C1 segment of cervical spinal cord (tissue), 14 donors: ENCODE measurements around the gene LCN2.
A peak's percentile ranks its signal among the peaks of the same experiment; 100 is the strongest.

Experiments used
- DNase-seq, 14 donors: peaks; one replicate each; lab custom pipeline; 2025; lab: John Stamatoyannopoulos, UW

Gene LCN2

GRCh38 chr9:128114326-128115186 lies 34.7 kb upstream of the LCN2 start:
- no peak for DNase-seq

GRCh38 chr9:128115187-128116103 lies 33.8 kb upstream of the LCN2 start:
- DNase-seq = no peak

- no peak for DNase-seq
Observed at GRCh38 chr9:128116104-128117083, 32.9 kb upstream of the LCN2 start.

GRCh38 chr9:128117613-128118471 lies 31.4 kb upstream of the LCN2 start:
- peak in 13 of 14 donors; percentile 26 to 93 (median 82) for DNase-seq

- no peak for DNase-seq
Observed at GRCh38 chr9:128118472-128118857, 30.8 kb upstream of the LCN2 start.

DNA sequence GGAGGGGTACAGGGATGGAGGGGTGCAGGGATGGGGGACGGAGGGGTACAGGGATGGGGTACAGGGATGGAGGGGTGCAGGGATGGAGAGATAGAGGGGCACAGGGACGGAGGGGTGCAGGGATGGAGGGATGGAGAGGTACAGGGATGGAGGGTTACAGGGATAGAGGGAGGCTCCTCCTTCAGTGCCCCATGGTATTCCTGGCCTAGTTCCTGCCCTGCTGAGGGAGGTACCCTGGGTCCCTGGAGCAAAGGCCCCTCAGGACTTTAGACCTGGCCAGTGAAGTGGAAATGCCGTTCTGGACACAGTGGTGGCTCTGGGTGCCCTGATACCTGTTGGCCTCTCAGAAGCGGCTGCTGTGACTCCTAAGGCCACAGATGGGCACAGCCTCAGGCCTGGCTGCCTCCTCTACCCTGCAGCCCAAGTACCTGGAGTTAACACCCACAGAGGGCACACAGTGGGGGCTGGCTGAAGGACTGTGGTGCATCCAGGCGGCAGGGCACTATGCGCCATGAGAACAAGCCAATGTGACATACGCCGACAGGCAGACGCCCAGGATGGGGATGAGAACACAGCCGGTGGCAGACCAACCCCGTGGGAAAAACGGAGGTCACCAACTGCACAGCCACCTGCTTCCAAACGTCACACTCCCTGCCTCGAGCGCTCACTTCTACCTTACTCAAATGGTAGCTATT lies 30.1 kb upstream of the LCN2 start:
- peak in 1 of 14 donors; percentile 15 for DNase-seq

- DNase-seq = no peak
Observed at GRCh38 chr9:128120061-128120740, 29.1 kb upstream of the LCN2 start.

DNA sequence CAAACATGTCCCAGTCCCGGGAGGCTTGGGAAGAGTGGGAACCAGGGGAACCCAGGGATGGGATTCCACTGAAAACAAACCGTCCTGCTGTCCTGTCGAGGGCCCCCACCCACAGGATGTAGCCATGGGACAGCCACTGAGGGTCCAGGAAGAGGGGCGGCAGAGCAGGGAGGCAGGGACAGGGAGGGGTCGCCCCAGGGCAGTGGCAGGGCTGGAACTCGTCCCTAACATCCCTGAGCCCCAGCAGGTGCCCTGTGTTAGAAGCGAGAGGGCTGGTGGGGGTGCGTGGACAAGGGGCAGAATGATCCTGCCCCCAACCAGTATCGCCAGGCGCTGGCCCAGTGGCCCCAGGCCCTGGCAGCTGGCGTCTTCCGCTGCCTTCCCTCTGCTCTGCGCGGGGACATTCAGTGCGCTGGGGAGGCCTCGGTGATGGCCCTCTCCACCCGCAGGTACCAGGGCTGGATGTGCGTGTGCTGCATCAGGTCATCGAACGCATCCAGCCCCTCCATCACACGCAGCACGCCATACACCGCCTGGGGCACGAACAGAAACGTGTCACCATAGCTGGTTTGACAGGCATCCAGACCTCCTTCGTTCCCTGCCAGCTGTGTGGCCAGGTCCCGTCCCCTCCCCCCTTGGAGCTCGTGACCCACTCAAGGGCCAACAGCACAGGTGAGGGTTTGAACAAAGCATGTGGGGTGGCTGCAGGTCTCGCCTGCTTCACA lies 28.4 kb upstream of the LCN2 start:
- DNase-seq = no peak

- no peak for DNase-seq
Observed at GRCh38 chr9:128121466-128121810, 27.8 kb upstream of the LCN2 start.

GRCh38 chr9:128121924-128122808 lies 27.1 kb upstream of the LCN2 start:
- no peak for DNase-seq

DNA sequence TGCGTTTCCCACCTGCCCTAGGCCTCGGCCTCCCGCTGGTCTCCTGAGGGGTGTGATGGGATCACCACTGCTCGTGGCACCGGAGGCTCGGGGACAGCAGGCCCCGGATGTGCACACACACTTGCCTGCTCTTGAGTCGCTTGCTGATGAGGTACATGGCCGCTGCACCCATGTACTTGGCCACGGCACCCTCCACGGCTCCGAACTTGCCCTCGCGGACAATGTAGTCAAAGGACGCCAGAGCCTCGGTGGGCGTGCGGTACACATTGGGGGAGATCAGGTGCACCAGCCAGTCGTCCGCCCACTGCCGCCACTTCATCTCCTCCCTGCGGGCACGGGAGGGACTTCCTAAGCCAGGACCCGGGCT lies 26.5 kb upstream of the LCN2 start:
- DNase-seq = no peak

DNA sequence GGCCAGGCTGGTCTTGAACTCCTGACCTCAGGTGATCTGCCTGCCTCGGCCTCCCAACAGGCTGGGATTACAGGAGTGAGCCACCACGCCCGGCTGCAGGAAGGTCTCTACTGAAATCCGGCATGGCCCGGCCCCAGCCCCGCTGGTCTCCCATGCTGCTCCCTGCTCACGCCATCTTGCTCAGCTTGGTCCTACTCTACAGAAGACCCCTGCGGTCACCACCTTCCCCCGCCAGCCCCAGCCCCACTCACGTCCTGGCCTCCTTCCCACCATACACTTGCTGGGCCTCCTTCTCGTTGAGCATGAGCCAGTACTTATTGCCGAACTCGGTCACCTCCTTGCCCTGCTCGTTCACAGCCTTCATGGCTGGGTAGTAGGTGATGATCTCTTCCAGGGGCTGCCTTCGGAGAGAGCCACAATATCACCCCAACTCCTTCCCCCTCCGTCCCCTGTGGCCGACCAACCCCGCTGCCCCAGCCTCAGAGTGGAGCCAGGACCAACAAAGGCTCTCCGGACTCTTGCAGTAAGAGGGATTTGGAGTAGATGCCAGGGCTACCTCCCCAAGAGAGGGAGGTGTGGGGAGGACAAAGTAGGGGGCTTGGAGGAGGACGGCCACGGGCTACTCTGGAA lies 25.7 kb upstream of the LCN2 start:
- no peak for DNase-seq

GRCh38 chr9:128124451-128124850 lies 24.8 kb upstream of the LCN2 start:
- no peak for DNase-seq

DNA sequence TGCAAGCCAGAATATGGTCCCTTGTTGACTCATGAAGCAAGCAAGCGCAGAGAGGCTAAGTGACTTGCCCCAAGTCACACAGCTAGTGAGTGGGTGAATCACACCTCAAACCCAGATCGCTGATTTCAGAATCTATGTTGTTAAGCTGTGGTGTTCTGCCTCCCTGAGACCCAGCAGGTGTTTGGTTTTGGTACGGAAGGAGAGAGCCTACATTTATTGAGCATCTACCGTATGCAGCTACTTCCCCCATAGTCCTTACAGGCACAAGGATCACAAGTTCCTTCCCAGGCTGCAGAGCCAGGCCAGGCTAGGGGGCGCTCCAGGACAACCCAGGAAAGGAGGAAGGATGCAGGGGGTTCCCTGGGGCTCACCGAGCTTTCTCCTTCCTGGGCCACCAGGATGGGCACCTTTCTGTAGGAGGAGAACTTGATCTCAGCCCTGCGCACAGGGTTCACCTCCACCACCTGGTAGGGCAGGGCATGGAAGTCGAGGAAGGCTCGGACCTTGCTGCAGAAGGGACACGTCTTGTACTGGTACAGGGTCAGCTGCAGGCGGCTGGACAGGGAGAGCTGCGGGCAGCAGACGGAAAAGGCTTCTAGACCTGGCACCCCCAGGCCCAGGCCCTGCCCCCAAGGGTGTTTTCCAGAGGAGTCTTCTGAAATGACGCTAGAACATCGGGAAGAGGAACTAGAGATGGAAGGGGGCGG lies 24.2 kb upstream of the LCN2 start:
- DNase-seq = peak in 7 of 14 donors; percentile 13 to 52 (median 40)

DNA sequence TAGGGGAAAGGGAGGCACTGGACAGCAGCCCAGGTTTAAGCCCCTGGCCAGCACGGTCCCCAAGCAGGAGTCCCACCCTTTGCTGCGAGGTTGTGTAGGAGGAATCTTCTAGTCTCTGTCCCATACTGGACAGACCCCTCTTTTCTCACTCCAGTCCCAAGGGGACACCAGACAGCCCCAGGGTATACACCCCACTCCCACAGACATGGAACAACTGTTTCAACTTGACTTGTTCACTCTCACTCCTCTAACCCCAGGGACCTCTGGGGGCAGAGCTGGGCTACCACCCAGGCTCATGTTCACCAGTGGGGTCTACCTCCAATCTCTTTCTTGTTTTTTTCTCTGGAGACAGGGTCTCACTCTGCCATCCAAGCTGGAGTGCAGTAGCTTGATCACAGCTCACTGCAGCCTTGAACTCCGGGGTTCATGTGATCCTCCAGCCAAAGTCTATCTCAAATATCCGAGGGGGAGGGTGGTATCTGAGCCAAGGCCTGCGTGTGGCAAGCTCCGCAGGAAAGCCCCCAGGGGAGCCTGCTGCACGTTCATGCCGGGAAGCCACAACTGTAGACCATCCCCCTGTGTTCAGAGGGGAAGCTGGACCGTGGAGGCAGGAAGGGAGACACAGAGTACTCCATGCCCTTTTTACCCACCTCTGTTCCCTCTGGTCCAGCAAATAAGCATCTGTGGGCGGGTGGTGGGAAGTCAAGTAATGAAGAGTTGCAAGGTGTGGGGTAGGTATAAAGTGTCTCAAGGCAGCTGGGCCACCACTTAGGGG lies 23.5 kb upstream of the LCN2 start:
- DNase-seq = no peak

DNA sequence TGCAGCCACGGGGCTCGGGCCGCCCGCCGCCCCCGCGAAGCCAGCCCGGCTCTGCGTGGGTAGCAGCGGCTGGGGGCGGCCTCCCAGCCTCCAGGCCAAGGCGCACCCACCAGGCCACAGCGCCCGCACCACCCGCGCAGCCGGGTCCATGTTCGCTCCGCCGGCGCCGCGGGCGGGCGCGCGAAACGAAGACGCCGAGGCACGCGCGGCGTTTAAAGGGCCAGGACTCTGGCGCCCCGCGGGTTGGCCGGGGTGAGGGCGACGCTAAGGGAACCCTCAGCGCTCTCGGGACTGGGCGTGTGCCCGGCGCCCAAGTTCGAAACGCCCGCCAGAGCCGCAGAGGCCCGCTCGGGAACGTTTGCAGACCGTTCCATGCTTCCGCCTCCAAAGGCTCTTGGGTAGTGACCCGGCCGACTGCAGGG lies 21.7 kb upstream of the LCN2 start, which contains the start of gene PTGES2:
Gene PTGES2 (minus strand): TSS at position 162 of the 422 bp plus-strand sequence. CDS start 12 bp downstream, at position 150.
- peak in 13 of 14 donors; percentile 38 to 92 (median 82) for DNase-seq
